ENCODE measurements around the gene SLC2A1. TPM values are rescaled to one million over a fixed set of nuclear protein-coding genes. Genes with fewer than 3 reads are reported as not detected.

SLC2A1 gene
- polyA plus RNA-seq (2013, experiment 1 of 2): 201 TPM
- polyA plus RNA-seq (2013, experiment 2 of 2): 227 TPM

GRCh38 chr1:42958488-42959319 lies at the start of gene SLC2A1:
SLC2A1 (minus strand) TSS chr1:42958868; CDS start chr1:42958651, 217 bp downstream.
- no peaks in the 10 kb centered on the region for H3K9me3 ChIP-seq (ENCODE audit: insufficient read depth, low read depth, low read length)
- peak within 1 kb of the TSS; percentile 69 for H3K4me3 ChIP-seq (ENCODE audit: low read length)
- H3K9ac ChIP-seq (ENCODE audit: low read depth, low read length): peak within 1 kb of the TSS; percentile 88
- WGBS: under 1% methylated on average over 83 of the region's 87 CpGs
- H3K4me1 ChIP-seq (ENCODE audit: insufficient read depth, low read length): peaks cover 54% of the 10 kb centered on the region
- H3K27ac ChIP-seq (ENCODE audit: low read depth, low read length): peak within 1 kb of the TSS; percentile 94
- H3K27me3 ChIP-seq (ENCODE audit: insufficient read depth, low read length): no peaks in the 10 kb centered on the region
- peaks cover 33% of the 10 kb centered on the region for H3K36me3 ChIP-seq (ENCODE audit: insufficient read depth, low read length)

- Histone ChIP-seq H3K4me3 (ENCODE audit: low read length) (peak overlapping the region; percentile 20), H3K36me3 (ENCODE audit: insufficient read depth, low read length) (no peaks in the 10 kb centered on the region), H3K27ac (ENCODE audit: low read depth, low read length) (peak overlapping the region; percentile 99), H3K9me3 (ENCODE audit: insufficient read depth, low read depth, low read length) (no peaks in the 10 kb centered on the region), H3K4me1 (ENCODE audit: insufficient read depth, low read length) (peaks cover 42% of the 10 kb centered on the region), H3K27me3 (ENCODE audit: insufficient read depth, low read length) (no peaks in the 10 kb centered on the region), H3K9ac (ENCODE audit: low read depth, low read length) (peak overlapping the region; percentile 85)
- WGBS: 14% methylated on average over 49 of the region's 49 CpGs
These were observed 48.9 kb upstream of the SLC2A1 start for GRCh38 chr1:43007377-43008114.

- Histone ChIP-seq H3K36me3 (ENCODE audit: insufficient read depth, low read length) (no peaks in the 10 kb centered on the region), H3K4me1 (ENCODE audit: insufficient read depth, low read length) (peaks cover 42% of the 10 kb centered on the region), H3K27ac (ENCODE audit: low read depth, low read length) (peak overlapping the region; percentile 48), H3K9ac (ENCODE audit: low read depth, low read length) (peak overlapping the region; percentile 46), H3K4me3 (ENCODE audit: low read length) (no peak overlapping the region), H3K27me3 (ENCODE audit: insufficient read depth, low read length) (no peaks in the 10 kb centered on the region), H3K9me3 (ENCODE audit: insufficient read depth, low read depth, low read length) (no peaks in the 10 kb centered on the region)
- 73% methylated on average over 18 of the region's 18 CpGs for WGBS
These were observed 47.0 kb upstream of the SLC2A1 start for GRCh38 chr1:43005460-43006361.

- Histone ChIP-seq H3K4me3 (ENCODE audit: low read length) (no peak overlapping the region), H3K9ac (ENCODE audit: low read depth, low read length) (no peak overlapping the region), H3K27me3 (ENCODE audit: insufficient read depth, low read length) (no peaks in the 10 kb centered on the region), H3K27ac (ENCODE audit: low read depth, low read length) (no peak overlapping the region), H3K36me3 (ENCODE audit: insufficient read depth, low read length) (no peaks in the 10 kb centered on the region), H3K4me1 (ENCODE audit: insufficient read depth, low read length) (peaks cover 37% of the 10 kb centered on the region), H3K9me3 (ENCODE audit: insufficient read depth, low read depth, low read length) (no peaks in the 10 kb centered on the region)
- 87% methylated on average over 8 of the region's 9 CpGs for WGBS
These were observed 46.2 kb upstream of the SLC2A1 start for GRCh38 chr1:43004587-43005459.

GRCh38 chr1:43002766-43003165 lies 44.1 kb upstream of the SLC2A1 start:
- Histone ChIP-seq H3K9me3 (ENCODE audit: insufficient read depth, low read depth, low read length) (no peaks in the 10 kb centered on the region), H3K36me3 (ENCODE audit: insufficient read depth, low read length) (no peaks in the 10 kb centered on the region), H3K9ac (ENCODE audit: low read depth, low read length) (no peak overlapping the region), H3K27ac (ENCODE audit: low read depth, low read length) (no peak overlapping the region), H3K4me1 (ENCODE audit: insufficient read depth, low read length) (peaks cover 20% of the 10 kb centered on the region), H3K4me3 (ENCODE audit: low read length) (no peak overlapping the region), H3K27me3 (ENCODE audit: insufficient read depth, low read length) (no peaks in the 10 kb centered on the region)
- WGBS: 93% methylated on average over 1 of the region's 1 CpG

GRCh38 chr1:43002116-43002515 lies 43.4 kb upstream of the SLC2A1 start:
- Histone ChIP-seq H3K27me3 (ENCODE audit: insufficient read depth, low read length) (no peaks in the 10 kb centered on the region), H3K4me3 (ENCODE audit: low read length) (no peak overlapping the region), H3K27ac (ENCODE audit: low read depth, low read length) (no peak overlapping the region), H3K9me3 (ENCODE audit: insufficient read depth, low read depth, low read length) (no peaks in the 10 kb centered on the region), H3K9ac (ENCODE audit: low read depth, low read length) (no peak overlapping the region), H3K4me1 (ENCODE audit: insufficient read depth, low read length) (peaks cover 18% of the 10 kb centered on the region), H3K36me3 (ENCODE audit: insufficient read depth, low read length) (no peaks in the 10 kb centered on the region)
- WGBS: 94% methylated on average over 4 of the region's 4 CpGs

GRCh38 chr1:43001434-43001833 lies 42.8 kb upstream of the SLC2A1 start:
- Histone ChIP-seq H3K4me1 (ENCODE audit: insufficient read depth, low read length) (peaks cover 19% of the 10 kb centered on the region), H3K4me3 (ENCODE audit: low read length) (no peak overlapping the region), H3K36me3 (ENCODE audit: insufficient read depth, low read length) (no peaks in the 10 kb centered on the region), H3K27ac (ENCODE audit: low read depth, low read length) (no peak overlapping the region), H3K9me3 (ENCODE audit: insufficient read depth, low read depth, low read length) (no peaks in the 10 kb centered on the region), H3K9ac (ENCODE audit: low read depth, low read length) (no peak overlapping the region), H3K27me3 (ENCODE audit: insufficient read depth, low read length) (no peaks in the 10 kb centered on the region)

GRCh38 chr1:43000271-43000670 lies 41.6 kb upstream of the SLC2A1 start:
- no peak overlapping the region for H3K27ac ChIP-seq (ENCODE audit: low read depth, low read length)
- no peak overlapping the region for H3K9ac ChIP-seq (ENCODE audit: low read depth, low read length)
- no peak overlapping the region for H3K4me3 ChIP-seq (ENCODE audit: low read length)
- no peaks in the 10 kb centered on the region for H3K36me3 ChIP-seq (ENCODE audit: insufficient read depth, low read length)
- WGBS: 89% methylated on average over 1 of the region's 1 CpG
- H3K4me1 ChIP-seq (ENCODE audit: insufficient read depth, low read length): peaks cover 8% of the 10 kb centered on the region
- H3K9me3 ChIP-seq (ENCODE audit: insufficient read depth, low read depth, low read length): no peaks in the 10 kb centered on the region
- H3K27me3 ChIP-seq (ENCODE audit: insufficient read depth, low read length): no peaks in the 10 kb centered on the region

GRCh38 chr1:42999308-42999707 lies 40.6 kb upstream of the SLC2A1 start:
- H3K36me3 ChIP-seq (ENCODE audit: insufficient read depth, low read length): no peaks in the 10 kb centered on the region
- no peaks in the 10 kb centered on the region for H3K9me3 ChIP-seq (ENCODE audit: insufficient read depth, low read depth, low read length)
- no peak overlapping the region for H3K27ac ChIP-seq (ENCODE audit: low read depth, low read length)
- no peak overlapping the region for H3K9ac ChIP-seq (ENCODE audit: low read depth, low read length)
- no peak overlapping the region for H3K4me3 ChIP-seq (ENCODE audit: low read length)
- H3K27me3 ChIP-seq (ENCODE audit: insufficient read depth, low read length): no peaks in the 10 kb centered on the region
- H3K4me1 ChIP-seq (ENCODE audit: insufficient read depth, low read length): peaks cover 3% of the 10 kb centered on the region; the same call in 1 of the 2 replicates

GRCh38 chr1:42998386-42998785 lies 39.7 kb upstream of the SLC2A1 start:
- Histone ChIP-seq H3K4me3 (ENCODE audit: low read length) (no peak overlapping the region), H3K9ac (ENCODE audit: low read depth, low read length) (no peak overlapping the region), H3K36me3 (ENCODE audit: insufficient read depth, low read length) (no peaks in the 10 kb centered on the region), H3K27me3 (ENCODE audit: insufficient read depth, low read length) (no peaks in the 10 kb centered on the region), H3K9me3 (ENCODE audit: insufficient read depth, low read depth, low read length) (no peaks in the 10 kb centered on the region), H3K4me1 (ENCODE audit: insufficient read depth, low read length) (peaks cover 8% of the 10 kb centered on the region; the same call in 1 of the 2 replicates), H3K27ac (ENCODE audit: low read depth, low read length) (no peak overlapping the region)
- 96% methylated on average over 2 of the region's 2 CpGs for WGBS

Data from HUES64 (cell line).